Lower lobe of right lung (tissue), 2 donors: Measurements from ENCODE around the gene METTL9. TPM values are rescaled to one million over a fixed set of nuclear protein-coding genes. Genes with fewer than 3 reads are reported as not detected.

Experiments used
- ATAC-seq, 2 donors: fragments of 200-7000 bp; cut with Tn5 transposase; one replicate each; pipeline ENCODE4 v1.9.1; 2020 to 2022; ENCODE audit warnings: mild to moderate bottlenecking in 2 of 2, moderate library complexity in 2 of 2
- DNase-seq: peaks from one replicate; pipeline ENCODE4 v3.0.0-alpha.2; 2020
- H3K27ac ChIP-seq: fragments of 200-600 bp; one replicate; pipeline ENCODE4 v1.8.0; 2022
- H3K27me3 ChIP-seq: fragments of 200-600 bp; one replicate; pipeline ENCODE4 v1.8.0; 2022; ENCODE audit warnings: low read depth
- H3K36me3 ChIP-seq: fragments of 200-600 bp; one replicate; pipeline ENCODE4 v1.8.0; 2022; ENCODE audit warnings: mild to moderate bottlenecking
- H3K4me1 ChIP-seq: fragments of 200-600 bp; one replicate; pipeline ENCODE4 v1.8.0; 2022
- H3K4me3 ChIP-seq: fragments of 200-600 bp; one replicate; pipeline ENCODE4 v1.8.0; 2022; ENCODE audit warnings: mild to moderate bottlenecking
- H3K9me3 ChIP-seq: fragments of 200-600 bp; one replicate; pipeline ENCODE4 v1.8.0; 2022
- CTCF ChIP-seq: fragments of 200-600 bp; IDR thresholded peaks from one replicate; pipeline ENCODE4 v1.8.0; 2022; ENCODE audit warnings: antibody characterized with exemption, mild to moderate bottlenecking
- intact Hi-C: fragments of 100-400 bp; cut with DNase I; formaldehyde crosslinking; loops from one replicate; pipeline ENCODE4 v1.11.0; 2022
- total RNA-seq: library from RNA; stranded (reverse); fragmentation: NEBNext Ultra II Directional; extraction: Animal tissue kit (Norgen Biotek cat#: 25700); gene quantifications from one replicate; pipeline ENCODE4 v1.2.1, GENCODE V29; 2021
- donor health status: DM: no; HTN: yes; CAD: no; lungs with severe emphysema.

Gene METTL9
- total RNA-seq, 1 donor from 2014 or later = 74.1 TPM

DNA sequence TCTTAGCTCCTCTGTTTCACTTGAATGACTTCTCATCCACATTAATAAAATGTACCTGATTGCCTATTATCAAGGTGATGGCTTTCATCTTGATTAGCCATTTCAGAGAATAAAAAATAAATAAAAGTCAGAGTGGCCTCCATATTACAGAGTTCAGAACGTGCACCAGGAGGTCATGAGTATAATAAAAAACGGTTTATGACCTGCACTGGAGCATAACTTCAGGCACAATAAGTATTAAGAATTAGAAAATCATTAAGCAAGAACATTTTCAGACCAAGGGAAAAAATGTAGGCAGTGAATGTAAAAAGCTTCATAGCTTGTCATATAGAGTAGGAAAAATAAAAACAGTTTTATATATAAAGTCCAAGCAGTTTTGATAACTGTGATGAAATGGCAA lies 11.4 kb downstream of the METTL9 start:
- intact Hi-C loops = no loop called here
- H3K9me3 ChIP-seq = no peaks in the 10 kb centered on the region
- no peak overlapping the region for H3K4me3 ChIP-seq
- H3K27ac ChIP-seq = no peak overlapping the region
- H3K36me3 ChIP-seq = no peaks in the 10 kb centered on the region
- DNase-seq (no peak), ATAC-seq (no peak)
- no peak for TF ChIP-seq CTCF
- H3K4me1 ChIP-seq = peaks cover 57% of the 10 kb centered on the region
- no peaks in the 10 kb centered on the region for H3K27me3 ChIP-seq

GRCh38 chr16:21611198-21611555 lies 11.8 kb downstream of the METTL9 start:
- H3K36me3 ChIP-seq = no peaks in the 10 kb centered on the region
- no peak overlapping the region for H3K4me3 ChIP-seq
- intact Hi-C loops = no loop called here
- no peak for TF ChIP-seq CTCF
- H3K27me3 ChIP-seq = no peaks in the 10 kb centered on the region
- DNase-seq = no peak
- no peak overlapping the region for H3K27ac ChIP-seq
- no peaks in the 10 kb centered on the region for H3K9me3 ChIP-seq
- ATAC-seq = peak; percentile 46 to 66
- H3K4me1 ChIP-seq = peaks cover 56% of the 10 kb centered on the region

- no peak for TF ChIP-seq CTCF
- H3K27ac ChIP-seq = no peak overlapping the region
- DNase-seq (no peak), ATAC-seq (peak; percentile 64 to 78)
- no peak overlapping the region for H3K4me3 ChIP-seq
- H3K4me1 ChIP-seq = peaks cover 56% of the 10 kb centered on the region
- no peaks in the 10 kb centered on the region for H3K36me3 ChIP-seq
- intact Hi-C loops = no loop called here
- no peaks in the 10 kb centered on the region for H3K9me3 ChIP-seq
- H3K27me3 ChIP-seq = no peaks in the 10 kb centered on the region
Measured at GRCh38 chr16:21611556-21612384, 12.4 kb downstream of the METTL9 start.

GRCh38 chr16:21613361-21613760 lies 14.0 kb downstream of the METTL9 start:
- Histone ChIP-seq H3K36me3 (peaks cover under 1% of the 10 kb centered on the region), H3K27me3 (no peaks in the 10 kb centered on the region), H3K27ac (no peak overlapping the region), H3K4me3 (no peak overlapping the region), H3K4me1 (peaks cover 40% of the 10 kb centered on the region), H3K9me3 (no peaks in the 10 kb centered on the region)
- ATAC-seq = no peak
- intact Hi-C loops = no loop called here
- TF ChIP-seq CTCF = no peak
- no peak for DNase-seq

GRCh38 chr16:21613781-21614180 lies 14.4 kb downstream of the METTL9 start:
- no peak overlapping the region for H3K27ac ChIP-seq
- H3K4me1 ChIP-seq = peaks cover 36% of the 10 kb centered on the region
- H3K36me3 ChIP-seq = peaks cover 4% of the 10 kb centered on the region
- no peaks in the 10 kb centered on the region for H3K27me3 ChIP-seq
- no peak overlapping the region for H3K4me3 ChIP-seq
- DNase-seq (no peak), ATAC-seq (no peak)
- no peak for TF ChIP-seq CTCF
- H3K9me3 ChIP-seq = no peaks in the 10 kb centered on the region
- intact Hi-C loops = no loop called here
